Heart left ventricle (tissue), 13 donors: Measurements from ENCODE around the gene SLC16A10.

ENCODE experiments used
- POLR2A ChIP-seq, 2 donors: fragments of 450-650 bp; IDR thresholded peaks; one replicate each; pipeline ENCODE4 v1.6.1; 2017; ENCODE audit warnings: antibody characterized with exemption in 2 of 2, mild to moderate bottlenecking in 2 of 2, moderate library complexity in 2 of 2
- TF ChIP-seq, protein P1 (sequence below), 12 donors: fragments of 200-600 bp; sonication (generic) in 4 of 12; IDR thresholded peaks; one replicate each; pipeline versions ENCODE4 v1.5.0 to v1.8.0; 2018 to 2022; ENCODE audit warnings: antibody characterized with exemption in 12 of 12, mild to moderate bottlenecking in 5 of 12
- donor health status: ischemic (EF 13 %, LVEDD 7.1; RV severe dilation, severe dysfunction).
- donor health status: DM: no; HTN: yes; CAD: no.
- donor health status: DM: no; HTN: no; CAD: no.
- donor health status: ischemic (EF 25% LVEDD 6.9; RV normal size, moderate dysfunction).
- donor health status: ischemic (EF 25% LVEDD 5.7; RV mildly dilated, moderate dysfunction).
- donor health status: ischemic (EF 35%, LVEDD 5.7; RV mildly dilated, moderate dysfunction).
- donor health status: nonischemic (EF 11% LVEDD 7.7; RV severe dilation, severe dysfunction).
- donor health status: DM: yes; HTN: yes; CAD: no.
- donor health status: PGD.
- donor health status: ischemic (EF 29% LVEDD 5.4; RV normal size, mild dysfunction).
- donor health status: nonischemic (EF 23%, LVEDD 6.1; RV moderate dilation, normal function).

DNA sequence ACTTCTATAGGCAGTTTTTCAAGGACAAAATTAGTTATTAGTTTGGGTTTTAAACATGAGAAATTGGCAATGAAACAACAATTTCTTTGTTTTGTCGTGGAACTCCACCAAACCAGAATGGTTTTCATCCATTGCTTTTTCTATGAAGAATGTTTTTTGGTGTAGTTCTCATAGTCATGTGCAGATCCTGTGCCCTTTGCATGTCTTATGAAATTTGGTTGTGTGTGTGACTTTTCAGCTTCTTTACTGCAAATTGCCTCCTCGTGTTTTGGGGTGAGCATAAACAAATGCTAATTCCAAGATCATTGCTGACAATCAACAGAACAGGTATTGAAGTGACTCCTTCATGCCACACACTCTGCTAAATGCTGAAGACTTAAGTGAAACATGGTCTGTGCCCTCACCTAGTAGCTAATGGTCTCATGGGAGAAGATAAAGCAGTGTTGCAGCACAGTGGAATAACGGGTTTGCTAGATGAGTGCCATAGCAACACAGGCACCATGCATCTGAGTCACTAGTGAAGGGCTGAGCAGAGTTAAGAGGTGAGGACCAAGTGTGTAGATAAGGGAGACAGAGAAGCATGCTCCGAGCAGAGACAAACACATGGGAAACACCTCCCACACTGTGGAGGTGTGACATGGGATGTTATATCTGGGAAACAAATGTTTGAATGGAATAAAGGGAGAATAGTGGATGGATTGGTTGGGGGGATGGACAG is 120.0 kb downstream of the SLC16A10 start:
- no peak for TF ChIP-seq POLR2A (IDR thresholded peaks at IDR 0.05)
- TF ChIP-seq, protein P1, sequence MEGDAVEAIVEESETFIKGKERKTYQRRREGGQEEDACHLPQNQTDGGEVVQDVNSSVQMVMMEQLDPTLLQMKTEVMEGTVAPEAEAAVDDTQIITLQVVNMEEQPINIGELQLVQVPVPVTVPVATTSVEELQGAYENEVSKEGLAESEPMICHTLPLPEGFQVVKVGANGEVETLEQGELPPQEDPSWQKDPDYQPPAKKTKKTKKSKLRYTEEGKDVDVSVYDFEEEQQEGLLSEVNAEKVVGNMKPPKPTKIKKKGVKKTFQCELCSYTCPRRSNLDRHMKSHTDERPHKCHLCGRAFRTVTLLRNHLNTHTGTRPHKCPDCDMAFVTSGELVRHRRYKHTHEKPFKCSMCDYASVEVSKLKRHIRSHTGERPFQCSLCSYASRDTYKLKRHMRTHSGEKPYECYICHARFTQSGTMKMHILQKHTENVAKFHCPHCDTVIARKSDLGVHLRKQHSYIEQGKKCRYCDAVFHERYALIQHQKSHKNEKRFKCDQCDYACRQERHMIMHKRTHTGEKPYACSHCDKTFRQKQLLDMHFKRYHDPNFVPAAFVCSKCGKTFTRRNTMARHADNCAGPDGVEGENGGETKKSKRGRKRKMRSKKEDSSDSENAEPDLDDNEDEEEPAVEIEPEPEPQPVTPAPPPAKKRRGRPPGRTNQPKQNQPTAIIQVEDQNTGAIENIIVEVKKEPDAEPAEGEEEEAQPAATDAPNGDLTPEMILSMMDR (IDR thresholded peaks at IDR 0.05): no peak
